ENCODE measurements around the gene APOL1. TPM values are rescaled to one million over a fixed set of nuclear protein-coding genes. Genes with fewer than 3 reads are reported as not detected.

The APOL1 gene
- total and polyA plus RNA-seq, 2 of the 4 experiments (the other 2 are of a cell fraction): 0.36 to 0.77 TPM

DNA sequence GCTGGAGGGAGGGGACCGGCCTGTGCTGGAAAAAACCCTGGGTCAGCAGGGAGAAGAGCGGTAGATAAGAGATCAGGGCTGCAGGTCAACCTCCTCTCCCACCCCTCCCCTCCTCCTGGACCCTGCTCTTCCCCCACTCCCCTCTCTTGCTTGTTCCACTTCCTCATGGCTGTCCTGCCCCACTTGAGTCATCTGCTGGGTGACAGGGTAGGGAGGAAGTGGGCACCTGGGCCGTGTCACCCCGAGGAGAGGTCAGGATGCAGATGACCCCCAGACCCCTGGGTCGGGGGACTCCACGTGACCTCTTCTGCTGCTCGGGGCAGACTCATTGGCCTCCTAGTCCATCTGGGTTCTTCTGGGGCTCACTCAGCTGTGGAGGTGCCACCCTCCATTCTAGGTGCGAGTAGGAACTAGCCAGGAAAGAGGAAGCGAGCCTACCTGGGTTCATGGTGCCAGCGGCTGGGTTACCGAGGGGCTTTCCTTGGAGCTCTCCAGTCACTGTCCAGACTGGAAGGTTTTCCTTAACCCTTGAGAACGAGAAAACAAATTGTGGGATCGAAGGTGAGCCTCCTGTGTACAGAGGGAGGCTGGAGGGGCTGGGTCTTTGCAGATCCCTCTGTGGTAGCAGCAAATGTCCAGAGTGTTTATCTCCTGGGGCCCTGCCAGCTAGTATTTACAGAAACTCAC lies 20.1 kb upstream of the APOL1 start:
- TF ChIP-seq, protein P1, sequence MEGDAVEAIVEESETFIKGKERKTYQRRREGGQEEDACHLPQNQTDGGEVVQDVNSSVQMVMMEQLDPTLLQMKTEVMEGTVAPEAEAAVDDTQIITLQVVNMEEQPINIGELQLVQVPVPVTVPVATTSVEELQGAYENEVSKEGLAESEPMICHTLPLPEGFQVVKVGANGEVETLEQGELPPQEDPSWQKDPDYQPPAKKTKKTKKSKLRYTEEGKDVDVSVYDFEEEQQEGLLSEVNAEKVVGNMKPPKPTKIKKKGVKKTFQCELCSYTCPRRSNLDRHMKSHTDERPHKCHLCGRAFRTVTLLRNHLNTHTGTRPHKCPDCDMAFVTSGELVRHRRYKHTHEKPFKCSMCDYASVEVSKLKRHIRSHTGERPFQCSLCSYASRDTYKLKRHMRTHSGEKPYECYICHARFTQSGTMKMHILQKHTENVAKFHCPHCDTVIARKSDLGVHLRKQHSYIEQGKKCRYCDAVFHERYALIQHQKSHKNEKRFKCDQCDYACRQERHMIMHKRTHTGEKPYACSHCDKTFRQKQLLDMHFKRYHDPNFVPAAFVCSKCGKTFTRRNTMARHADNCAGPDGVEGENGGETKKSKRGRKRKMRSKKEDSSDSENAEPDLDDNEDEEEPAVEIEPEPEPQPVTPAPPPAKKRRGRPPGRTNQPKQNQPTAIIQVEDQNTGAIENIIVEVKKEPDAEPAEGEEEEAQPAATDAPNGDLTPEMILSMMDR (conservative IDR thresholded peaks at IDR 0.05; ENCODE audit: low read depth, low read length): no peak
- TF ChIP-seq RCOR1 (IDR thresholded peaks at IDR 0.05; ENCODE audit: insufficient replicate concordance, low read length) (no peak), POLR2A (IDR thresholded peaks at IDR 0.05; ENCODE audit: low read depth, low read length) (no peak), CEBPB (IDR thresholded peaks at IDR 0.05; ENCODE audit: low read depth, low read length) (no peak), BHLHE40 (IDR thresholded peaks at IDR 0.05; ENCODE audit: low read depth, low read length) (no peak), MAZ (IDR thresholded peaks at IDR 0.05; ENCODE audit: borderline replicate concordance, low read depth, low read length) (no peak), FOS (IDR thresholded peaks at IDR 0.05; ENCODE audit: low read depth, low read length) (no peak), MAFK (IDR thresholded peaks at IDR 0.05; ENCODE audit: low read depth, low read length) (no peak), MXI1 (IDR thresholded peaks at IDR 0.05; ENCODE audit: borderline replicate concordance, low read depth, low read length) (no peak), RAD21 (IDR thresholded peaks at IDR 0.05; ENCODE audit: low read length) (no peak), SMC3 (IDR thresholded peaks at IDR 0.05; ENCODE audit: low read depth, low read length) (no peak), NFE2L2 (IDR thresholded peaks at IDR 0.05; ENCODE audit: low read depth, low read length) (no peak), CHD1 (IDR thresholded peaks at IDR 0.05; ENCODE audit: low read depth, low read length) (no peak), RFX5 (IDR thresholded peaks at IDR 0.05; ENCODE audit: low read depth, low read length) (no peak)
- TF ChIP-seq, protein P2, sequence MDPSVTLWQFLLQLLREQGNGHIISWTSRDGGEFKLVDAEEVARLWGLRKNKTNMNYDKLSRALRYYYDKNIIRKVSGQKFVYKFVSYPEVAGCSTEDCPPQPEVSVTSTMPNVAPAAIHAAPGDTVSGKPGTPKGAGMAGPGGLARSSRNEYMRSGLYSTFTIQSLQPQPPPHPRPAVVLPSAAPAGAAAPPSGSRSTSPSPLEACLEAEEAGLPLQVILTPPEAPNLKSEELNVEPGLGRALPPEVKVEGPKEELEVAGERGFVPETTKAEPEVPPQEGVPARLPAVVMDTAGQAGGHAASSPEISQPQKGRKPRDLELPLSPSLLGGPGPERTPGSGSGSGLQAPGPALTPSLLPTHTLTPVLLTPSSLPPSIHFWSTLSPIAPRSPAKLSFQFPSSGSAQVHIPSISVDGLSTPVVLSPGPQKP (IDR thresholded peaks at IDR 0.05; ENCODE audit: borderline replicate concordance, low read depth, low read length): no peak
- TF ChIP-seq, protein P3, sequence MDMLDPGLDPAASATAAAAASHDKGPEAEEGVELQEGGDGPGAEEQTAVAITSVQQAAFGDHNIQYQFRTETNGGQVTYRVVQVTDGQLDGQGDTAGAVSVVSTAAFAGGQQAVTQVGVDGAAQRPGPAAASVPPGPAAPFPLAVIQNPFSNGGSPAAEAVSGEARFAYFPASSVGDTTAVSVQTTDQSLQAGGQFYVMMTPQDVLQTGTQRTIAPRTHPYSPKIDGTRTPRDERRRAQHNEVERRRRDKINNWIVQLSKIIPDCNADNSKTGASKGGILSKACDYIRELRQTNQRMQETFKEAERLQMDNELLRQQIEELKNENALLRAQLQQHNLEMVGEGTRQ (IDR thresholded peaks at IDR 0.05; ENCODE audit: low read depth, low read length): no peak
- H3K23ac ChIP-seq (ENCODE audit: low read depth, low read length): no peak overlapping the region
- H3K36me3 ChIP-seq (ENCODE audit: control insufficient read depth, insufficient read depth, low read length): peaks cover 35% of the 10 kb centered on the region
- no peak overlapping the region for H2BK20ac ChIP-seq (ENCODE audit: low read depth, low read length)
- ChIA-PET CTCF (no interaction called here), POLR2A (ENCODE audit: unreplicated experiment) (no interaction called here)
- H3K4me3 ChIP-seq (ENCODE audit: insufficient read depth, low read depth, low read length): no peak overlapping the region
- no peak overlapping the region for H2AFZ ChIP-seq (replicated peaks; ENCODE audit: low read length, poor library complexity)
- no peak overlapping the region for H2AK9ac ChIP-seq (replicated peaks; ENCODE audit: low read depth, low read length, poor library complexity)
- no peak overlapping the region for H3K4ac ChIP-seq (ENCODE audit: low read depth, low read length)
- no peak overlapping the region for H3K56ac ChIP-seq (ENCODE audit: extremely low read depth, insufficient read depth, low read length)
- in situ Hi-C loops (cut with MboI; ENCODE audit: low sequenced_read_pairs): no loop called here
- intact Hi-C loops (cut with micrococcal nuclease): no loop called here
- no peak overlapping the region for H2BK120ac ChIP-seq (ENCODE audit: low read depth, low read length)
- no peak overlapping the region for H3K27ac ChIP-seq (ENCODE audit: insufficient read depth, low read length)
- H2BK5ac ChIP-seq (ENCODE audit: low read depth, low read length, poor library complexity, severe bottlenecking): no peak overlapping the region
- no peak overlapping the region for H2BK15ac ChIP-seq (ENCODE audit: low read depth, low read length)
- H4K8ac ChIP-seq (ENCODE audit: low read depth in 2 of 2, low read length in 2 of 2): no peak overlapping the region
- no peak overlapping the region for H2AK5ac ChIP-seq (ENCODE audit: low read depth, low read length)
- peaks cover 12% of the 10 kb centered on the region for H3K4me1 ChIP-seq (ENCODE audit: control insufficient read depth, insufficient read depth, low read length)
- H3K18ac ChIP-seq (ENCODE audit: low read depth, low read length): no peak overlapping the region
- no TSS peak for BruUV-seq (replicated peaks)
- dilution Hi-C loops (cut with HindIII; ENCODE audit: low sequenced_read_pairs, unreplicated experiment): no loop called here
- no peak overlapping the region for H4K5ac ChIP-seq (ENCODE audit: low read depth, low read length)
- 95% methylated on average over 4 of the region's 13 CpGs; no CpG with 5 or more reads in 1 of the 2 experiments for WGBS, 2 experiments (ENCODE audit: extremely low coverage in 2 of 2, insufficient read length in 1 of 2)
- DNase-seq (no peak), ATAC-seq (ENCODE audit: low read depth) (no peak)
- H4K20me1 ChIP-seq (ENCODE audit: insufficient read depth, low read length): peaks cover 8% of the 10 kb centered on the region; the same call in 1 of the 2 replicates
- no peak overlapping the region for H3K9ac ChIP-seq (ENCODE audit: low read depth, low read length)
- no peaks in the 10 kb centered on the region for H3K27me3 ChIP-seq (ENCODE audit: control insufficient read depth, insufficient read depth, low read length)
- peaks cover 4 to 34% of the 10 kb centered on the region in 2 experiments for H3K79me1 ChIP-seq (ENCODE audit: low read depth in 1 of 2, low read length in 2 of 2)
- H4K91ac ChIP-seq (ENCODE audit: insufficient read depth, low read depth, low read length): no peak overlapping the region
- peaks cover 20% of the 10 kb centered on the region for H3K9me1 ChIP-seq (ENCODE audit: insufficient read depth, low read length)
- H3K14ac ChIP-seq (replicated peaks; ENCODE audit: low read depth, low read length): no peak overlapping the region
- H3K9me3 ChIP-seq (ENCODE audit: control insufficient read depth, insufficient read depth, low read length): no peaks in the 10 kb centered on the region
- no peak overlapping the region for H3K4me2 ChIP-seq (ENCODE audit: low read depth, low read length)

Data from IMR-90 (cell line).